Stimulated activated CD8-positive, alpha-beta memory T cell treated with anti-CD3 and anti-CD28 coated beads, Interleukin-4, amount 100 ng/mL, for 1 hour (primary cell): ENCODE measurements around the gene NCAPD3.
"Not testable (repeated sequence)": the region's sequence is repeated elsewhere in the genome, so short reads cannot be mapped to it uniquely, and the experiment has no call there.

Experiments
- DNase-seq, 2 donors: peaks; one replicate each; pipeline ENCODE4 v3.0.0-alpha.2; 2020; ENCODE audit warnings: low read depth in 2 of 2, low spot score in 1 of 2

The NCAPD3 gene

DNA sequence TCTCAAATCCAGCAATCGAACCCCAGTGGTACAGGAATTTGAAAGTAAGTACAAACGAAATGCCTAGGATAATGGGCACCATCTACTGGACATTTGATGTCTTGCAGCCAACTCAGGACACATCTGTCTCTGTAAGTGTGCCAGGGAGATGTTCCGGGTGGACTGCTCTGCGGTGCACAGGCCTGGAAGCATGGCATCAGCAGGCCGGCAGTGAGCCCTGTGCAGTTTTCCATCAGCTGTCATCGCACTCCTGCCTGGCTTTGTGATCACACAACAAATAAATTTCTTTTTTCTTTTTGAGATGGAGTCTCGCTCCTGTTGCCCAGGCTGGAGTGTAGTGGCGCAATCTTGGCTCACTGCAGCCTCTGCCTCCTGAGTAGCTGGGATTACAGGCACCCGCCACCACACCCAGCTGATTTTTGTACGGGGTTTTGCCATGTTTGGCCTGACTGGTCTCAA, 83.9 kb downstream of the NCAPD3 start:
- DNase-seq = no peak

DNA sequence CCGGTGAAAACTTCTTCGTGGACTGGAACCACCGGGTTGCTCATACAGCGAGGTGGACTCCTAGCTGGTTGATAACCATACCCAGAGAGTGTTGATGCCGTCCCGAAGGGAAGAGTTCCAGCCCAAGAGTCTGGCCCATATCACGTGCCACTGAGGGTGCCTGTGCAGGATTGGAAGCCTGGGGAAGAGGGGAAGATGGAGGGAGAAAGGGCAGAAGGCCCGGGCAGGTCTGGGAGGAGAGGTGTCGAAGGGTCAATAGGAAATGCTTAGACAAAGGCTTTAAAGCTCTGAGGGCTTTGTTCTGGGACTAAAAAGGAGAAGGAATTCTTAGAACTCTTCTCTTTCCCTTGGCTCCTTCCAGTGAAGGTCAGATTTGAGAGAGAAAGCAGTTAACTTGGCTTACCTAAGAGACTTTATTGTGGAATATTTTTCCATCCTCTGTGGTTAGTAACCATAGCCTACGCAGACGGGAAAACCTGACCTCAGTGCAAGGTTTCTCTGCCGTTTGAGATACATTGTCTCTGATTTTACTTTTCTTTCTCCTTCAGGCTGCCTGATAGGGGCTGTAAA, 84.4 kb downstream of the NCAPD3 start:
- no peak for DNase-seq

DNA sequence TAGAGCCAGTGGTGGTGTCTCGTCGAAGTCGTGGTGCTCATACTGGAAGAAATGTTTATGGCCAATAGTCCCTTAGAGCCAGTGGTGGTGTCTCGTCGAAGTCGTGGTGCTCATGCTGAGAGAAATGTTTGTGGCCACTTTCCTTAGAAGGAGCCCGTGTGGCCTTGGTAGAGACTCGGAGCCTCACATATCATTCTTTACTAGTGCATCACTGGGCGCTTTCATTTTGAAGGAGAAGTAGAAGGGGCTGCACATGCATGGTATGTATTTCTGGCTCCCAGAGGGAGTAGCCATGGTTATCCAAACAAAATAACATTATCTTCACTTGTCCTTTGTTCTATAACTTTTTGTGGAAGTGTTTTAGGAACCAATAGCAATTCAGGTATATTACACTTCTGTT, 85.4 kb downstream of the NCAPD3 start:
- DNase-seq = no peak

DNA sequence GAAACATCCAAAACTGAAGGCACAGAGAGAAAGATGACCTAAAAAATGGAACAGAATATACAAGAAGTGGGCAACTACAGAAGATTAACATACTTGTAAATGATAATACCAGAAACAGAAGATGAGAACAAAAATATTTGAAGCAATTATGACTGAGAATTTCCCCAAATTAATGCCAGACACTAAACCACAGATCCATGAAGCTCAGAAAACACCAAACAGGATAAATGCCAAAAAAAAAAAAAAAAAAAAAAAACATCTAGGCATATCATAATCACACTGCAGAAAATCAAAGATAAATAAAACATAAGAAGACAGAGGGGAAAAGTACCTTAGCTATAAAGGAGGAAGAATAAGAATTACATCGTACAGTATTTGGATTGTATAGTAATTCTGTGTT, 89.6 kb downstream of the NCAPD3 start:
- DNase-seq = no peak

DNA sequence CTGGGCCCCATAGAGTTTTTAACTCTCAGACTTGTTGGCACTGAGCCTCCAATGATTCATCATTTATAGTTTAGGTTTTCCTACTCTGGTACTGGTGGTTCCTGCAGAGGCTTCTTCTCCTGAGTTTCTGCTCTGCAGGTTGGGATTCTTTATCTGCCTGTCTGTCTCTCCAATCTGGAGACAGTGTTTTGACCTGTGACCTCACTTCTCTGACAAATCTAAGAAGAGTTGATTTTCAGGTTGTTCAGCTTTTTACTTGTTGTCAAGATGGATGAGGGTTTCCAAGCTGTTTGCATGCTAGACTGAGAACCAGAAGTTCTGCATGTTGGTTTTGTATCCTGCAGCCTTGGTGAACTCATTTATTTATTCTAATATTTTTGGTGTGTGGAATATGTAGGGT, 91.0 kb downstream of the NCAPD3 start:
- DNase-seq = no peak

DNA sequence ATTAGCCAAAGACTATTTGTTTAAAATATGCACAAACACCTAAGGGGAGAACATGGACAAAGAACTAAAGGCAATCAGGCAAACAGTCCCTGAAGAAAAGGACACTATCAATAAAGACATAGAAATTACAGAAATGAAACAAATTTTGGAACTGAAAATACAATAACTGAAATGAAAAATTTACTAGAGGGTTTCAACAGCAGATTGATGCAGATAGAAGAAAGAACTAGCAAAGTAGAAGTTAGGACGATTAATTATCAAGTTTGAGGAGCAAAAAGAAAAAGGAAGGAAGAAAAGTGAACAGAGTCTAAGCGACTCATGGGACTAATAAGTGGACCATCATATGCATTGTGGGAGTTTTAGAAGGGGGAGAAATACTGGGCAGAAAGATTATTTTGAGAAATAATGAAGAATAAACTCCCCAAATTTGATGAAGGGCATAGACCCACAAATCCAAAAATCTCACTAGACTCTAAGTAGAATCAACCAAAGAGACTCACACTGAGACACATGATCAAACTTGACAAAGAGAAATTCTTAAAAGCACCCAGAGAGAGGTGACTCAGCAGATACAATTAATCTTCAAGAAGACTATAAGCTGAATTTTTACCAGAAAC, 92.0 kb downstream of the NCAPD3 start:
- DNase-seq = no peak

DNA sequence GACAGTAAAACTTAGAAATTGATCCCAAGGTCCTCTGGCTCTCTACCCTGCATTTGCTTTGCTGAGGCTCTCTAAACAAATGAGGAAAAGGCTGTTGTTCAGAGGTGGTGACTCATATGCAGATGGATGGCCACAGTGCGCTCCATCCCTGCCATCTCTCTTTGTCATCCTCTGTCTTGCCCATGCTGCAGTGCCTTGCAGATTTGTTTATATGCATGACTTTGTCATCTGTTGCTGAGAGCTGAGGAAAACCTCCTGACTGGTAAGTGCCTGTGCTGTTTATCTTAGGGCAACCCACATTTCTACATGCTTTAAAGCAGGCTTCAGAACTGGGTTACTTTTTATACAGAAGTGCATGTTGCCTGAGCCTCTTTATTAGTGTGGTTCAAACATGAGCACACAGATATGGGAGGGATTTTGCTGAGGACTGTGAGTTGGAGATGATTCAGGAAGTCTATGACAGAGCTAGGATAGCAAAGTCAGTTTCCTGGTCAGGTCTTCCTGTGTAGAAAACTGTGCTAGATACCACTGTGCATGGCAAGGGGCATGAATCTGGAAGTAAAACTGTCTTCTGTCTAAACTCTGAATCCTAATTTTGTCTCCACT, 97.4 kb downstream of the NCAPD3 start:
- DNase-seq = no peak

DNA sequence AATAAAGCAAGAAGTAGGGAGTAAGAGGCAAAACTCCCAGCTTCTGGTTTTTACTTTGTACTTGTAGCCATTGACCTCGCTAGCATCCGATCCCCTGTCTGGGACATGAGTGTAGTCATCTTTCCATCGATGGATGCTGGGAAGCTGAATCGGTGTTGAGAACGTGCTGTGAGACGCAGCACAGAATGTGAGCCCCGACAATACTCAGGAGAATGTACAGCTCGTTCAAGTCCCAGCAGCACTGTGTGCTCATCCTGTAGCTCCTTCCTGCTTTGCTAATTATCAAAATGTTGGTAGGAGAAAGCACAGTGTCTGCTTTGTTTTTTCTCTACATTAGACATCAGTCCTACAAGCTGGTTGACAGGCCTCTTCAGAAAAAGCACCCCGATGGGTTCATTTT, 98.3 kb downstream of the NCAPD3 start:
- DNase-seq = no peak

DNA sequence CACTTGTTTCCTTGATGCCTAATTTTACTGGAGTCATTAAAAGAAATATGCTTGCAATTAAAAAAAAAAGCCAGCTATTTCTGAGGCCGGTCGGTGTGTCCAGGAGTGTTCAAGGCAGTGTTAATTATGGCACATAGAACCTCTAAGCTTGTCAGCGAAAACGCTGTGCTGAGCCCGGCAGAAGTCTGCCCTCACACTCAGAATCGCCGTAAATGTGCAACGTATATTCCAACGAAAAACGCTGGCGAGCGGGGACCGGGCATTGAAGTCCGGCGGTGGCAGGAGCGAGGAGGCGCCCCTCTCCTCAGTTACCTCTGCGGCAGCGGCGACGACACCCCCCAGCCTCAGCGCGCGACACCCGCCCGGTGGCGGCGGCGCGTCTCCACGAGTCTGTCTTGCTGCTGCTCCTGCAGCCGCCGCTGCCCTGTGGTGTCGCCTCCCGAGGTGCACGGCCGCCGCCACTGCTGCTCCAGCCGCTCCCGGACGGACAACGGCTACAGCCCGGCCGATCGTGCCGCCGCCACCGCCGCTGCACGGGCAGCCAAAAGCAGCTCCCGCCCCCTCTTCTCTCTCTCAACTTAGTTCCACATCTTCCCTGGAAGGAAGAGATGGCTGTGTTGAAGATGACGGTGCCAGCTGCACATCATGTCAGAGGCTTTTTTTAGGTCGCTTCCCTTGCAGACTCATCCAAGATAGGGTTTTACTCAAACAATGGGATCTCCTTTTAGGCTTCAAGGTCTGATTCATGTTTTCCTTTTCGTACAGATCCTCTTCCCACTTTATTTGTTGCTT, 98.9 kb downstream of the NCAPD3 start:
- DNase-seq = no peak

DNA sequence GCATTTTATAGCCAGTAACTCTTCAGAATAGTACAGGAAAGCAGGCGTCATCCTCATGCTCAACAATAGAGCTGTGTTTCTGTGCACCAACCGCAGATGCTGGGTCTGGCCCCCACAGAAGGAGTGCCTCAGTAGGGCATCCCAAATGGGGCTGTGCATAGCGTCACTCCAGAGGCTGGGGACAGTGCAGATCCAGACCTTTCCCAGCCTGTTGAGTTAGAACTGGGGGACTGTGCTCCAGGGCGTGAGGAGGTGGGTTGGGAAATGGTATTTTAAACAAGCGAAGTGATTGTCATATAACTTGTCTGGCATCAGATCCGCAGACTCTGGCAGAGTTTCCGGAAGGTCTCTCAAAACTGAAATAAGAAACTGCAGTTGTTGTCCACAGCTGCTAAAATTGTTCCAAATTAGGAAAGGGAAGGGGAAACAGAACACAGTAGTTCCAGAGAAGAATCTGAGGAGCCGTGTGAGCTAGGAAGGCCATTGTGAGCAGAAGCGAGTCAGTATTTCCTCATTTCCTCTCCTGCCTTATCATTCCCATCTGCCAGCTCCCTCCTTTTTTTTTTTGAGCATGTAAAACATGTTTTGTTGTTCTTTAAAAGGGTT, 102.7 kb downstream of the NCAPD3 start:
- no peak for DNase-seq

DNA sequence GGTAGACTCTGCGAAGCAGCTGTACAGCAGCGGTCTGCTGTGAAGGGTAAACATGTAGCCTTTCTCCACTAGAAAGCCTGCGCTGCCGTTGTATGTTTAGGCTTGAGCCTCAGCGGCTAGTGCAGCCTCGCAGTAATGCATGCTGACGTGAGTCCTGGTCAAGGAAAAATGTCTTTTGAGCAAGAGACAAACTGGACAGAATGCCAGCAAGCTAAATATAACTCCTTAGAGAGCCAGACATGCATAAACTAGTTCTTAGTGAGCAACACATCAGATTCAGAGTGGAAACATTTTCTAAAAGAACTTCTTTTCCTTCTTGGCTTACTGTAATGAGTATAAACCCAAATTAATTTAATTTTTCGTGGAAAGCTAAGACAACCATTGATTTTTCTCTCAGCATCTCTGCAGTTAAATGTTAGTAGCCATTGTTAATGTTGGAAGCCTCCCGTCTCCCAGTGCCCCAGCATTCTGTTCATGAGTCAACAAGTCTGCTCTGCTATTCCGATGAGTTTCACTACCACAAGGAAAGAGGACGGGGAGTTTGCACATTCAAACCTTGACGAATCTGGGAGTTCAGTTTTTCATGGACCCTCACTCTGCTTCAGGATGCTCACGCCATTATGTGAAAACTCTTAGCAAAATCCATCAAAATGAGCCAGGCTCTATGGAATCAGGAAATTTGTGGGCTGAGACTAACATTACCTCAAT, 103.5 kb downstream of the NCAPD3 start:
- DNase-seq = no peak

DNA sequence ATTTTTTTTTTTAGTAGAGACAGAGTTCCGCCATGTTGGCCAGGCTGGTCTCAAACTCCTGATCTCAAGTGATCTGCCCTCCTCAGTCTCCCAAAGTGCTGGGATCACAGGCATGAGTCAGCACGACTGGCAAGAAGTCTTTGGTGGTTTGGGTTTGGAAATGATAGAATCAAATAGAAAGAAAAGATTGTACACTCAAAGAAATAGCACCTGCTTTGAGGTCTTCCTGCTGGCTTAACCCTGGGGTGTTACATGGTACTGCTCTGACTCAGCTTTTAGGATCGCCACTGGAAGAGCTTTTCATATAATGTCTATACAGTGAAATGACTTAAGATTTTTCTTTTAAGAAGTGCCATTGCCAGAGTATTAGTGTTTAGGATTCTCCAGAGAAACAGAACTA, 104.7 kb downstream of the NCAPD3 start:
- no peak for DNase-seq

DNA sequence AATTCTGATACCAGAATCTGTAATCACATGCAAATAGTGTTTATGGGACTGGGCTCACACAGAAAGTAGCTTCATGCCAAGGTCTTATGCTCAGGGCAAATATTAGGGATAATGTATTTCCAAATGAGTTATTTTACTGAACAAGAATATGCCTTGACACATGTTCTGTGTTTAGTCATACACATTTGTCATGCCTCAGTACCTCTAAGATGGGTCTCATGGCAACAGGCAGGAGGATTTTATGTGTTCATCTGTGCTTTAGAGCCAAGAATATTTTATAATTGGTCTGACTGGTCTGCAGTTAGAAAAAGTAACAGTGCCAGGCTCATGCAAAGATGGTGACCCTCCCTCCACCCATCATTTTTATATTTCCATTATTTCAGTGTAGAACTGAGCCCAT, 105.8 kb downstream of the NCAPD3 start:
- DNase-seq = no peak

DNA sequence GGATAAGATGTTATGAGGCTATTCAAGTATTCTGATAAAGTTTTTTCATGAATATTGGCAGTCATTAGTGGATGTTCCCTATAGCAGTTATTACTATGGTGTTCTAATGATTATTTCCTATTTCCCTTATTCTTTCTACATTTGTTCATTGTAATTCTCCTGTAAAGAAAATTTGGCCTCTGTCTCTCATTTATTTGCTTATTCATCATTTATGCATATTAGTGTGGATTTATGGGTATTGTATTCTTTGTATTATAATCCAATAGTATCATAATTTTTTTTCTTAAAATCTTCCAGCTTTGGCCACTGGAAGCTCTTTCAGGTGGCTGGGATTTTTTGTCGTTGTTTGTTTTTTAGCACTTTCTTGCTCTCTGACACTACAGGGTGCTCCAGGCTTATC, 107.6 kb downstream of the NCAPD3 start:
- no peak for DNase-seq

DNA sequence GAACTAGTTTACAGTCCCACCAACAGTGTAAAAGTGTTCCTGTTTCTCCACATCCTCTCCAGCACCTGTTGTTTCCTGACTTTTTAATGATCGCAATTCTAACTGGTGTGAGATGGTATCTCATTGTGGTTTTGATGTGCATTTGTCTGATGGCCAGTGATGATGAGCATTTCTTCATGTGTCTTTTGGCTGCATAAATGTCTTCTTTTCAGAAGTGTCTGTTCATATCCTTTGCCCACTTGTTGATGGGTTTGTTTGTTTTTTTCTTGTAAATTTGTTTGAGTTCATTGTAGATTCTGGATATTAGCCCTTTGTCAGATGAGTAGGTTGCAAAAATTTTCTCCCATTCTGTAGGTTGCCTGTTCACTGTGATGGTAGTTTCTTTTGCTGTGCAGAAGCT, 110.0 kb downstream of the NCAPD3 start:
- DNase-seq = not testable (repeated sequence)

DNA sequence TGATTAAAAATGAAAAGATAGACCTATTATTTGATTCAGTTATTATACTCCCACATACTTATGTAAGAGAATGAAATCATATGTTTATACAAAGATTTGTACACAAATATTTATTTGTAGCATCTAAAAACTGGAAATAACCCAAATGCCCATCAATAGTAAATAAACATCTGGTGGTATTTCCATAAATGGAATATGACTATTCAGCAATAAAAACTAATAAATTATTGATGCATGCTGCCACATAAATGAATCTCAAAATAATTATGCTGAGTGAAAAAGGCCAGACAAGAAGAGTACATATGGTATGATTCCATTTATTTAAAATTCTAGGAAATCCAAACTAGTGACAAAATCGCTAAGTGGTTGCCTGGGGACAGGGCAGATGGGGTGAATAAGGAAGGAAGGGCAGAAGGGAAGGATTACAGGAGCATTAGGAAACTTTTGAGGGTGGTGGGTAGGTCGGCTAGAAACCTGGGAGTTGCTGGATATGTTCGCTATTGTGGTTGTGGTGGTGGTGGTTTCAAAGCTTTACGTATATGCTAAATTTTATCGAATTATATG, 113.4 kb downstream of the NCAPD3 start:
- DNase-seq = no peak
